Measurements from ENCODE around the gene CCNB1IP1.
A peak's percentile ranks its signal among the peaks of the same experiment; 100 is the strongest.
"Not testable (repeated sequence)": the region's sequence is repeated elsewhere in the genome, so short reads cannot be mapped to it uniquely, and the experiment has no call there.

CCNB1IP1 gene

DNA sequence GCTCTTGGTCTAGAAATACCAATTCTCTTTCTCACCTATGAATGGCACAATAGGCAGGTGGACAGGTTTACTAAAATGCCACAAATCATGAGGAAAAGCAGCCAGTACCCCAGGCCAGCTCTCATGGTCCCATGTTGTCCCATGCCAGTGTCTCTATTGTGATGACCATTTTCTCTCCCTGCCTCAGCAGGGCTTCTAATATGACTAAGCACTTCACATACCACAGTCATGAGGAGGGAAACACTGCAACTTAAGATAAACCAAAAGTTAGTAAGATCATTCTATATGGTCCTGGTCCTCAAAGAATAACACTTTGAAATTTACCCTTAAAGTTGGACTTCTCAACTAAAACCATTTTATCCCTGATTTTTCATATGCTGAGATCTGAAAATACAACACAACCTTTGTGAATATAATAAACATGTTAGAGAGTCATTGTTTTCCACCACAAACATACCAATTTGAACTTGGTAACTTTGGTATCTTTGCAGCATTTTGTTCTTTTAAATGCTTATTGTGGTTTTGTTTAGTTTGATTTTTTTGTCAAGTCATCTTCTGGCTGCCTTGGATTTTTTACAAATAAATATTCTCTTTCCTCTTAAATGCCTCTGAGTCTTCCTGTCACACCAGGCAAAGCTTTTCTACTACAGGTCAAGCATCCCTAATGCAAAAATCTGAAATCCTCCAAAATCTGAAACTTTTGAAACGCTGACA lies 30.9 kb downstream of the CCNB1IP1 start:
- DNase-seq (ENCODE audit: low read depth), result peak; percentile 35
- no peak overlapping the region for H3K4me3 ChIP-seq (ENCODE audit: control insufficient read depth, low read depth, low read length)
- TF ChIP-seq, protein P1, sequence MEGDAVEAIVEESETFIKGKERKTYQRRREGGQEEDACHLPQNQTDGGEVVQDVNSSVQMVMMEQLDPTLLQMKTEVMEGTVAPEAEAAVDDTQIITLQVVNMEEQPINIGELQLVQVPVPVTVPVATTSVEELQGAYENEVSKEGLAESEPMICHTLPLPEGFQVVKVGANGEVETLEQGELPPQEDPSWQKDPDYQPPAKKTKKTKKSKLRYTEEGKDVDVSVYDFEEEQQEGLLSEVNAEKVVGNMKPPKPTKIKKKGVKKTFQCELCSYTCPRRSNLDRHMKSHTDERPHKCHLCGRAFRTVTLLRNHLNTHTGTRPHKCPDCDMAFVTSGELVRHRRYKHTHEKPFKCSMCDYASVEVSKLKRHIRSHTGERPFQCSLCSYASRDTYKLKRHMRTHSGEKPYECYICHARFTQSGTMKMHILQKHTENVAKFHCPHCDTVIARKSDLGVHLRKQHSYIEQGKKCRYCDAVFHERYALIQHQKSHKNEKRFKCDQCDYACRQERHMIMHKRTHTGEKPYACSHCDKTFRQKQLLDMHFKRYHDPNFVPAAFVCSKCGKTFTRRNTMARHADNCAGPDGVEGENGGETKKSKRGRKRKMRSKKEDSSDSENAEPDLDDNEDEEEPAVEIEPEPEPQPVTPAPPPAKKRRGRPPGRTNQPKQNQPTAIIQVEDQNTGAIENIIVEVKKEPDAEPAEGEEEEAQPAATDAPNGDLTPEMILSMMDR (conservative IDR thresholded peaks at IDR 0.05; ENCODE audit: control insufficient read depth, insufficient read depth, low read depth, low read length), result no peak

DNA sequence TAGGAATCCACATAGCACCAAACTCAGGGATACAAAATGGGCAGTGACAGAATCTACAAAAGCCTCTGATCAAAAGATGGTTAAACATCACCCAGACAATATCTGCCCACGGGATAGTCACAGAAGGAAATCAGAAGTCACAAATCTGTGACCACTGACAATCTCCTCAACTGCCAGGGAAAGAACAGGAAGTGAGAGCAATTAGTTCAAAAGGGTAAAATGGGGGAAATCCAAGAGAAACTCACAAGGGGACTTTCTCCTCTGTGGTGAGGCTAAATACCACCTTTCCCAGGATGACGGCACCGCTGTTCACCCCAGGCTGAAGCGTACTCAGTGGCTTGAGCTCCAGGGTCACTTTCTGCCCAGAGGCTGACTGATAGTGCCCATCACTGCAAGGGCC lies 38.0 kb downstream of the CCNB1IP1 start:
- TF ChIP-seq, protein P1 (conservative IDR thresholded peaks at IDR 0.05; ENCODE audit: control insufficient read depth, insufficient read depth, low read depth, low read length), result no peak
- no peak overlapping the region for H3K4me3 ChIP-seq (ENCODE audit: control insufficient read depth, low read depth, low read length)
- no peak for DNase-seq (ENCODE audit: low read depth)

DNA sequence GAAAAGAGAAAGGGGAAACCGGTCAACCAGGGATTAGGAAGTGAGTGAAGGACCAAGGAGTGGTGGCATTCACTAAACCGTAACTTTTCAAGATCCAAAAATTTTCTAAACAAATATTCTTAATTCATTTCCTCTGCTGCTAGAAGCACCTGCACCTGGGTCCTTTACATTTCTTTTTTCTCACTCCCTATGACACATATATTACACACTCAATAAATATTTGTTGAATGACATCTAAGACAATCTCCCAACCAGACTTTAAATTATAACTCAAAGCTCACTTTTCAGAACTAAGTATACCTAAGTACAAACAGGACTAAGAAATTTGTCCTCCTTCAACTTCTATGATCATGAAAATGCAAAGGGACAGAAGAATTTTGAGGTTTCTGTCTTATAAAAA lies 38.4 kb downstream of the CCNB1IP1 start:
- H3K4me3 ChIP-seq (ENCODE audit: control insufficient read depth, low read depth, low read length), result no peak overlapping the region
- TF ChIP-seq, protein P1 (conservative IDR thresholded peaks at IDR 0.05; ENCODE audit: control insufficient read depth, insufficient read depth, low read depth, low read length), result no peak
- DNase-seq (ENCODE audit: low read depth), result no peak

DNA sequence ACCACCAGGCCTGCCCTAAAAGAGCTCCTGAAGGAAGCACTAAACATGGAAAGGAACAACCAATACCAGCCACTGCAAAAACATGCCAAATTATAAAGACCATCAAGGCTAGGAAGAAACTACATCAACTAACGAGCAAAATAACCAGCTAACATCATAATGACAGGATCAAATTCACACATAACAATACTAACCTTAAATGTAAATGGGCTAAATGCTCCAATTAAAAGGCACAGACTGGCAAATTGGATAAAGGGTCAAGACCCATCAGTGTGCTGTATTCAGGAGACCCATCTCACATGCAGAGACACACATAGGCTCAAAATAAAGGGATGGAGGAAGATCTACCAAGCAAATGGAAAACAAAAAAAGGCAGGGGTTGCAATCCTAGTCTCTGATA lies 51.1 kb downstream of the CCNB1IP1 start:
- not testable (repeated sequence) for DNase-seq (ENCODE audit: low read depth); H3K4me3 ChIP-seq (ENCODE audit: control insufficient read depth, low read depth, low read length)

DNA sequence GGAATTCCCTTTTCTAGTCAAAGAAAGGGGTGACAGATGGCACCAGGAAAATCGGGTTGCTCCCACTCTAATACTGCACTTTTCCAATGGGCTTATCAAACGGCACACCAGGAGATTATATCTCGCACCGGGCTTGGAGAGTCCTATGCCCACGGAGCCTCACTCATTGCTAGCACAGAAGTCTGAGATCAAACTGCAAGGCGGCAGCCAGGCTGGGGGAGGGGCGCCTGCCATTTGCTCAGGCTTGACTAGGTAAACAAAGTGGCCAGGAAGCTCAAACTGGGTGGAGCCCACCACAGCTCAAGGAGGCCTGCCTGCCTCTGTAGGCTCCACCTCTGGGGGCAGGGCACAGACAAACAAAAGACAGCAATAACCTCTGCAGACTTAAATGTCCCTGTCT lies 52.8 kb downstream of the CCNB1IP1 start:
- DNase-seq (ENCODE audit: low read depth); H3K4me3 ChIP-seq (ENCODE audit: control insufficient read depth, low read depth, low read length): not testable (repeated sequence)

DNA sequence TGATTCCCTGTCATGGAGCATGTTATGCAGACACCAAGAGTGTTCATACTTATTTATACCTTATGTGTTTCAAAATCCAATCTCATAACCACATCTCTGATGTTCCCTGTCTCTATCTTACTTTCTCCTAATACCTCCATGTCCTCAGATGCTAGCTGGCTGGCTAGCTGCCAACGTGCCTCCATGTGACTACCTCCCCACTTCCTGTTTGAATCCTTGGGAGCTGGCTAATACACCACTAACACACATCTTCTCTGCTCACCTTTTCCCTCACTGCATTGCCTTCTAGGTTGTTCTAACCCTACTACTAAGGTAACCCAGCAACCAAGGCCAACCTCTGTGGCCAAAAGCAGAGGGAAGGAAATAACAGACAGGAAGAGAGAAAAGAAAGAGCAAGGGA lies 54.7 kb downstream of the CCNB1IP1 start:
- peak; percentile 31 for DNase-seq (ENCODE audit: low read depth)
- TF ChIP-seq, protein P1 (conservative IDR thresholded peaks at IDR 0.05; ENCODE audit: control insufficient read depth, insufficient read depth, low read depth, low read length), result no peak

DNA sequence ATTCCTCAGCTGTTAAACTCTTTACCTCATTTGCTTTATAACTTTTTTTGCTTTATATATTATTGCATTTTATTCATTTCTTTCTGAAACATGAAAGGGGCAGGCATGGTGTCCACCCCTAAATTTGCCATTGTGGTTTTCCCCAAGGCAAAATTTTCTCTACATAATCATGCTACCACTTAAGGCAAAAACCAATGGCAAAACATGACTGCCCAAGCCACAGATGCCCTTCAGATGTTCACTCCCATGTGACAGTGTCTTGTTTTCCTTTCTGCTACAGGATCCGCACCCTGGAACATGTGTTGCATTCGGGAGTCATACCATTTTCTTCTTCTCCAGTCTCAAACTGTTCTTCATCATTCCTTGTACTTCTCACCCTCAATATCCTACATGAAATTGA lies 55.7 kb downstream of the CCNB1IP1 start:
- H3K4me3 ChIP-seq (ENCODE audit: control insufficient read depth, low read depth, low read length), result no peak overlapping the region
- no peak for DNase-seq (ENCODE audit: low read depth)
- TF ChIP-seq, protein P1 (conservative IDR thresholded peaks at IDR 0.05; ENCODE audit: control insufficient read depth, insufficient read depth, low read depth, low read length), result no peak

More for the DNA sequence above, 54.7 kb downstream of the CCNB1IP1 start:
- H3K4me3 ChIP-seq (ENCODE audit: control insufficient read depth, low read depth, low read length), result no peak overlapping the region

DNA sequence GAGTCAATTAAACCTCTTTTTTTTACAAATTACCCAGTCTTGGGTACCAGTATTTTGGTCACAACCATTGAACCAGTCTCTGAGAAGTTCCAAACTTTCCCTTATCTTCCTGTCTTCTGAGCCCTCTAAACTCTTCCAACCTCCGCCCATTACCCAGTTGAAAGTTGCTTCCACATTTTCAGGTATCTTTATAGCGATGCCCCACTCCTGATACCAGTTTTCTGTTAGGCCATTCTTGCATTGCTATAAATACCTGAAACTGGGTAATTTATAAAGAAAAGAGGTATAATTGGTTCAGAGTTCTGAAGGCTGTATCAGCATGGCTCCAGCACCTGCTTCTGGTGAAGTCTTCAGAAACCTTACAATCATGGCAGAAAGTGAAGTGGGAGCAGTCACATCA lies 59.0 kb downstream of the CCNB1IP1 start:
- TF ChIP-seq, protein P1 (conservative IDR thresholded peaks at IDR 0.05; ENCODE audit: control insufficient read depth, insufficient read depth, low read depth, low read length), result no peak
- no peak for DNase-seq (ENCODE audit: low read depth)
- H3K4me3 ChIP-seq (ENCODE audit: control insufficient read depth, low read depth, low read length), result no peak overlapping the region

DNA sequence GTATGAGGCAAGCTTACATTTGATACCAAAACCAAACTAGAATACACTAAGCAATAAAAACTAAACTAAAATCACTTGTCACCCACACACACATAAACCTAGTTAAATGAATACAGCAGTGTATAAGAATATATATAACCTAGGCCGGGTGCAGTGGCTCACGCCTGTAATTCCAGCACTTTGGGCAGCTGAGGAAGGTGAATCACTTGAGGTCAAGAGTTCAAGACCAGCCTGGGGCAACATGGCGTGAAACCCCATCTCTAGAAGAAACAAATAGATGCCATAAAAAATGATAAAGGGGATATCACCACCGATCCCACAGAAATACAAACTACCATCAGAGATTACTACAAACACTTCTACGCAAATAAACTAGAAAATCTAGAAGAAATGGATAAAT lies 68.7 kb downstream of the CCNB1IP1 start:
- not testable (repeated sequence) for DNase-seq (ENCODE audit: low read depth); H3K4me3 ChIP-seq (ENCODE audit: control insufficient read depth, low read depth, low read length)
